Ovary (tissue), 9 donors: ENCODE data around the gene CNN3. TPM values are rescaled to one million over a fixed set of nuclear protein-coding genes. Genes with fewer than 3 reads are reported as not detected.

ENCODE experiments used
- DNase-seq, 5 donors: peaks; one replicate each; pipeline ENCODE4 v3.0.0-alpha.2; 2019 to 2020
- H3K27ac ChIP-seq, 2 donors: fragments of 200-600 bp; one replicate each; pipeline versions ENCODE4 v1.5.1 to v1.8.0; 2019 to 2022
- H3K27me3 ChIP-seq: fragments of 200-600 bp; one replicate; pipeline ENCODE4 v1.8.0; 2022
- H3K36me3 ChIP-seq: fragments of 200-600 bp; sonication (generic); one replicate; pipeline ENCODE4 v1.5.1; 2019
- H3K4me1 ChIP-seq: one replicate; pipeline ENCODE4 v1.8.1; 2013; ENCODE audit warnings: mild to moderate bottlenecking, moderate library complexity; ENCODE audit not compliant: insufficient read depth
- H3K4me3 ChIP-seq: fragments of 200-600 bp; sonication (generic); one replicate; pipeline ENCODE4 v1.5.1; 2017
- H3K9me3 ChIP-seq, 2 donors: fragments of 200-600 bp in 1 of 2; sonication (generic) in 1 of 2; one replicate each; pipeline versions ENCODE4 v1.5.1 to v1.8.1; 2013 to 2019; ENCODE audit warnings: mild to moderate bottlenecking in 1 of 2, moderate library complexity in 1 of 2
- EP300 ChIP-seq: sonication (generic); formaldehyde crosslinking; IDR thresholded peaks from one replicate; pipeline ENCODE4 v1.6.1; 2017; ENCODE audit warnings: antibody characterized with exemption
- POLR2A ChIP-seq: fragments of 450-650 bp; IDR thresholded peaks from one replicate; pipeline ENCODE4 v1.6.1; 2017; ENCODE audit warnings: antibody characterized with exemption, mild to moderate bottlenecking, moderate library complexity
- WGBS, 3 donors: extraction: QIAGEN DNeasy Blood & Tissue Kit in 1 of 3; methylation state at CpG; one replicate each; pipeline versions ENCODE4 v1.1.5 to v1.1.7; 2013 to 2017; 5-methylcytosine and 5-hydroxymethylcytosine counted together
- intact Hi-C, 4 donors: fragments of 100-400 bp; cut with DNase I; formaldehyde crosslinking; loops; one replicate each; pipeline versions ENCODE4 v1.11.0 to v1.15.1; 2022 to 2023
- polyA plus RNA-seq, 2 donors: library from polyadenylated mRNA; stranded (reverse); fragments of 200-250 nt in 1 of 2; fragments of 350-450 nt in 1 of 2; fragmentation: Illumina TruSeq in 1 of 2; extraction: RNeasy Lipid Tissue Mini Kit (QIAGEN cat#74804) in 1 of 2; gene quantifications; one replicate each; pipeline ENCODE4 v1.2.3, GENCODE V29; 2013 to 2014
- total RNA-seq, 7 donors: library from RNA; depleted of rRNA in 2 of 7; stranded (reverse); fragments of >200 nt in 2 of 7; fragmentation: NEBNext Ultra II Directional in 3 of 7; extraction: Animal tissue kit (Norgen Biotek cat#: 25700) in 3 of 7; gene quantifications; one replicate each; pipeline versions ENCODE4 v1.1.0 to v1.2.4, GENCODE V29; 2016 to 2023
- TF ChIP-seq, protein P1 (sequence below), 3 donors: fragments of 450-650 bp in 2 of 3; fragments of 200-600 bp in 1 of 3; IDR thresholded peaks; one replicate each; pipeline versions ENCODE4 v1.5.1 to v1.8.0; 2016 to 2022; ENCODE audit warnings: antibody characterized with exemption in 3 of 3, mild to moderate bottlenecking in 1 of 3
- donor health status: DM: no; HTN: no; CAD: no; lungs with moderate emphysema.
- donor health status: DM: no; HTN: no; CAD: no.
- donor health status: Bipolar disorder and iron deficiency.
- donor health status: DM: yes; HTN: yes; CAD: no.
- donor health status: DM: no; HTN: no; CAD: no.
- donor health status: DM: yes; HTN: yes; CAD: no.

The CNN3 gene
- total and polyA plus RNA-seq, 9 donors: 145 to 374 (median 272) TPM

DNA sequence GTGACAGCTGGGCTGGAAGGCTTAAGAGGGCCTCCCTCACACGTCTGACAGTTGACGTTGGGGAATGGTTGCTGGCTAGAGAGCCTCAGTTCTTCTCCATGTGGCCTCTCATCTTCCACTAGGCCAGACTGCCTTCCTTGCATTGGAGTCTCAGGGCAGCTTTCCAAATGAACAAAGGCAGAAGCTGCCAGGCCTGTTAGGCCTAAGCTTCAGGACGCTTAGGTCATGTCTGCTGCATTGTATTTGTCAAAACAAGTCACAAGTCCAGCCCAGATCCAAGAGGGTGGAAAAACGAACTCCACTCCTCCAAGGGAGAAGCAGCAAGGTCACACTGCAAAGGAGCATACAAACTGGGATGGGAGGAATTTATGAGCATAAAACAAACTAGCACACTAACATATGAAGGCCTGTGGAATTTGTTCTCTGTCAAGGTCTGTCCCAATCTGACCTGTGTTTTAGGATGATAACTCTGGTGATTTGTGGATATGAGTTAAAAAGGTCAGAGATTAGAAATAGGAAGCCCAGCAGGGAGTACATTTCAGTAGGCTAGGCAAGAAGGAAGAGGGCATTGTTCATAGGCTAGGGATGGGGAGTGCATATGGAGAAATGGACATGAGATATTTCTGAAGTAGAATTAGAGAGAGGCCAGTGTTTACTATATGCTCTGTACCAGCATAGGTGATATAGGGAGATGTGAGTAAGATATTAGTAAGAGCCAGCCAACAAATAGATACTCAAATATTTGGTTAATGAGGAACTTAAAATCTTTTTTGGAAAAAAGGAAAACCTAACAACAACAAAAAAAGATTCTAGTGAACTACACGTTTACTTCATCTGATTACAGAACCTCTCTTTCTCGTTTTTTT is 29.1 kb upstream of the CNN3 start:
- H3K4me1 ChIP-seq: peaks cover 13% of the 10 kb centered on the region
- TF ChIP-seq EP300: no peak
- TF ChIP-seq, protein P1, sequence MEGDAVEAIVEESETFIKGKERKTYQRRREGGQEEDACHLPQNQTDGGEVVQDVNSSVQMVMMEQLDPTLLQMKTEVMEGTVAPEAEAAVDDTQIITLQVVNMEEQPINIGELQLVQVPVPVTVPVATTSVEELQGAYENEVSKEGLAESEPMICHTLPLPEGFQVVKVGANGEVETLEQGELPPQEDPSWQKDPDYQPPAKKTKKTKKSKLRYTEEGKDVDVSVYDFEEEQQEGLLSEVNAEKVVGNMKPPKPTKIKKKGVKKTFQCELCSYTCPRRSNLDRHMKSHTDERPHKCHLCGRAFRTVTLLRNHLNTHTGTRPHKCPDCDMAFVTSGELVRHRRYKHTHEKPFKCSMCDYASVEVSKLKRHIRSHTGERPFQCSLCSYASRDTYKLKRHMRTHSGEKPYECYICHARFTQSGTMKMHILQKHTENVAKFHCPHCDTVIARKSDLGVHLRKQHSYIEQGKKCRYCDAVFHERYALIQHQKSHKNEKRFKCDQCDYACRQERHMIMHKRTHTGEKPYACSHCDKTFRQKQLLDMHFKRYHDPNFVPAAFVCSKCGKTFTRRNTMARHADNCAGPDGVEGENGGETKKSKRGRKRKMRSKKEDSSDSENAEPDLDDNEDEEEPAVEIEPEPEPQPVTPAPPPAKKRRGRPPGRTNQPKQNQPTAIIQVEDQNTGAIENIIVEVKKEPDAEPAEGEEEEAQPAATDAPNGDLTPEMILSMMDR (IDR thresholded peaks at IDR 0.05): no peak
- TF ChIP-seq POLR2A: no peak
- no peak overlapping the region for H3K4me3 ChIP-seq
- H3K36me3 ChIP-seq: no peaks in the 10 kb centered on the region
- H3K9me3 ChIP-seq: no peaks in the 10 kb centered on the region
- intact Hi-C loops: no loop called here
- WGBS, 3 donors: 27 to 37% (median 29%) methylated on average over 6 of the region's 6 CpGs
- peak overlapping the region; percentile 4 to 65 for H3K27ac ChIP-seq
- peak in 2 of 5 donors; percentile 37 to 38 for DNase-seq
- H3K27me3 ChIP-seq: no peaks in the 10 kb centered on the region

DNA sequence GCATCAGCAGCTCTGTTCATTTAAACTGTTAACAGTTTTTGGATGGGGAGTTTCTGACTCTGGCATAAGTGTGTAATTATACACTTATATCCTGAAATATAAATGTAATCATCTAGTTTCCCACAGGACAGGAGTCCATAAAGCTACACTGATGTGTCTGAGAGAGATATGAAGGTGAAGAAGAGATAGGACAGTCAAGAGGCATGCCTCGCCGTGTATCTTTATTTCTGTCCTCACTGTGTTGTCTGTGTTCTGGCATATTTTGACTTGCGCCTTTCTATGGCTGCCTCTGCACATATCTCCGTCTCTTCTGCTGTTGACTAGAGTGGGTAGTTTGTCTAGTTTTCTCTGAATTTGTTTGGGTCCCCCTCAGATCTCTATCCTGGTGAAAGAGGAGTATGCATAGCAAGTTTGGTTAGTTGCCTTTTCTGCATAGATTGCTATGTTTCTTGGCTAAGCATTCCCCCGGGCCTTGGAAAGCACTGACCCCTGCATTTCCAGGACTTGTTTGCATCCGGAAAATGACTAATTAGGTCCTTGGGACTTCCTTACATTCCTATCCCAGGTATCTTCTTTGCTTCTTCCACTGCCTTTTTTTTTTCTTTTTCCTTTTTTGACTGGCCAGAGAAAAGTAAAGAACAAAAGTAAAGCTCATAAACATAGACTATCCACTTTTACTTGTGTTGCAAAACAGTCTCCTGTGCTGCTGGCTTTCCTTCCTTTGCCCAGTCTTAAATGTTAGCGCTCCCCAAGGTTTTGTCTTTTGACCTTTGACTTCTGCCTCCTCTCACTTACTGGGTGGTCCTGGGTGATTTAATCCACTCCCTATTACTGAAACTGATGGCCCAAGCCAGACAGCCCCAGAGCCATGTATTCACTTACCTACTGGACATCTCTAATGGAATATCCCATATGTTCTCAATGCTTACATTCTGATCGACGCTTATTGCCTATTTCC is 27.6 kb upstream of the CNN3 start:
- Histone ChIP-seq H3K27ac (peak overlapping the region in 1 of 2 donors; percentile 65), H3K36me3 (no peaks in the 10 kb centered on the region), H3K27me3 (no peaks in the 10 kb centered on the region), H3K4me1 (peaks cover 15% of the 10 kb centered on the region), H3K9me3 (no peaks in the 10 kb centered on the region), H3K4me3 (no peak overlapping the region)
- 32 to 44% (median 41%) methylated on average over 9 of the region's 9 CpGs for WGBS, 3 donors
- no peak for DNase-seq
- TF ChIP-seq EP300 (no peak), POLR2A (no peak)
- TF ChIP-seq, protein P1 (IDR thresholded peaks at IDR 0.05): no peak
- intact Hi-C loops: no loop called here

DNA sequence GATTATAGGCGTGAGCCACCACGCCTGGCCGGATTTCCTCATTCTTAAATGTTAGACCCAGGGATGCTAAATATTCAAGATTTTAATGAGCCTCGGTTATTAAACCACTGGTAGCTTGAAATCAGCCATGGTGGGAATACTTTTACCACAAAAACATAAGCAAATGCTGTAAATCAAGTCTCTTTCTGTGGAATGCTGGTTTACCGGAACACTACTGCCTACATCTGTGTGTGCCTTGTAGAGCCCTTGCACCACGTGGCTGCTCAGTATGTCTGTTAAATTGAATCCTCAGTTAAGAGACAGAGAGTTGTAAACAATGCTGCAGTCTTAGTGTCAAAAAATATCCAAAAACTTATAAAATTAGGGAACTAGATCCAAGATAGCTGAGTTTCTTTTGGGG is 26.8 kb upstream of the CNN3 start:
- TF ChIP-seq, protein P1 (IDR thresholded peaks at IDR 0.05): no peak
- TF ChIP-seq POLR2A: no peak
- no peak for TF ChIP-seq EP300
- no peak for DNase-seq
- Histone ChIP-seq H3K4me1 (peaks cover 15% of the 10 kb centered on the region), H3K9me3 (no peaks in the 10 kb centered on the region), H3K27ac (peak overlapping the region in 1 of 2 donors; percentile 40), H3K27me3 (no peaks in the 10 kb centered on the region), H3K36me3 (no peaks in the 10 kb centered on the region), H3K4me3 (no peak overlapping the region)
- intact Hi-C loops: no loop called here
- 34 to 53% (median 41%) methylated on average over 6 of the region's 6 CpGs for WGBS, 3 donors

DNA sequence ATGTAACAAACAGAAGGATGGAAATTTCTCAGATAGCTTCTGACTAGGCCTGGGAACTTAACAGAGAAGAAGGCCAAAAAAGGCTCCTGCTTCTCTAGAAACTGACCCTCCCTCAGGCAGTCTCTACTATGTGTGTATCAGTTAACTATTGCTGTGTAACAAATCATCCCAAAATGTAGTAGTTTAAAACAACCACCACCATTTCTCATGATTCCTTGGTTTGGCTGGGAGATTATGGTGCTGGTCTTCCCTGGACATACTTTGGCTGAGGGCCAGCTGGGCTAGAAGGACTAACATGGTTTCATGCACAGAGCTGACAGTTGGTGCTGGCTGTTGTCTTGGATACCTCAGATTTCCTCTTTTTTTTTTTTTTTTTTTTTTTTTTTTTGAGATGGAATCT is 26.2 kb upstream of the CNN3 start:
- Histone ChIP-seq H3K4me1 (peaks cover 15% of the 10 kb centered on the region), H3K36me3 (no peaks in the 10 kb centered on the region), H3K27me3 (no peaks in the 10 kb centered on the region), H3K9me3 (no peaks in the 10 kb centered on the region), H3K27ac (no peak overlapping the region), H3K4me3 (no peak overlapping the region)
- intact Hi-C loops: no loop called here
- DNase-seq: peak in 1 of 5 donors; percentile 47
- no peak for TF ChIP-seq POLR2A
- TF ChIP-seq EP300: no peak
- TF ChIP-seq, protein P1 (IDR thresholded peaks at IDR 0.05): no peak
